ENCODE results near the gene CTBP1. TPM values are rescaled to one million over a fixed set of nuclear protein-coding genes. Genes with fewer than 3 reads are reported as not detected.

Gene CTBP1
- total and polyA plus RNA-seq, 9 of the 15 experiments (the other 6 are each of a cell fraction or from before 2014, with no cell fraction given) = 14.5 to 162 (median 68.2) TPM

DNA sequence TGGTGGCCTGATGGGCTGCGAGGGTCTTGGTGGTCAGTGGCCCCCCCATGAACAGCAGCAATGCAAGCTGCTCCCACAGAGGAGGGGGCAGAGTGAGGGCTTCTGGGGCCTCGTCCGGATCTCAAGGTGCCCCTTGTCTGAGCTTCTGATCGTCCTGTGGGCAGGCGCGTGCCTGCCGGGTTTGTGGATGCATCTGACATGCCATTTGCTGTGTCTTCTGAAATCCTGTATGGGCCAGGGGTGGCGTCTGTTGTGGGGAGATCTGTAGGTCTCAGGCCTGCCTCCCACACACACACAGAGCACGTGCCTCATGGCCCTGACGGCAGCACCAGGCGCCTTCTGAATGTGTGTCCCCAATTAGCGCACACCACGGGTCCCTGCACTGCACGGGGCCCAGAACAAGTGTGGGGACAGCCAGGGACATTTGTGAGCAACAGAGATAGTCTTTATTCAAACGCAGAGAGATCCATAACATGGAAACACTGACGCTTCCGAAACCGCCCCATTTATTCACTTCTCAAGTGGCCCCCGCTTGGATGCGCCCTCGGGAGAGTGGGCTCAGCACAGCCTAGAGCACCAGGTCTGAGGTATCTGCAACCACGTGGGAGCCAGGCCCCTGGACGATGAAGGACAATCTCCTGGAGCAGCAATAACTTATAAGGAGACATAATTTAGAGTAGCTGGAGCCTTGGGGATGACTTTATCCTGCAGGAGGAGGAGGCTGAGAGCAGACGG is 82.3 kb downstream of the CTBP1 start (continued):
- TF ChIP-seq FOXM1 (IDR thresholded peaks at IDR 0.05; ENCODE audit: low read depth) (no peak), FOXM1 (CRISPR knock-in tag; IDR thresholded peaks at IDR 0.05; ENCODE audit: low read depth) (no peak), USF1 (CRISPR knock-in tag; IDR thresholded peaks at IDR 0.05) (peak; percentile 47; the same call in 1 of the 2 replicates)
- TF ChIP-seq, protein P1, sequence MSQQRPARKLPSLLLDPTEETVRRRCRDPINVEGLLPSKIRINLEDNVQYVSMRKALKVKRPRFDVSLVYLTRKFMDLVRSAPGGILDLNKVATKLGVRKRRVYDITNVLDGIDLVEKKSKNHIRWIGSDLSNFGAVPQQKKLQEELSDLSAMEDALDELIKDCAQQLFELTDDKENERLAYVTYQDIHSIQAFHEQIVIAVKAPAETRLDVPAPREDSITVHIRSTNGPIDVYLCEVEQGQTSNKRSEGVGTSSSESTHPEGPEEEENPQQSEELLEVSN (IDR thresholded peaks at IDR 0.05; ENCODE audit: borderline replicate concordance in 1 of 2, extremely low read depth in 1 of 2, insufficient read depth in 1 of 2, insufficient read length in 1 of 2, low read depth in 1 of 2, low read length in 1 of 2, poor library complexity in 1 of 2, severe bottlenecking in 1 of 2) = peak; percentile 33 to 42

GRCh38 chr4:1164956-1165545 is 83.9 kb downstream of the CTBP1 start:
- POLR2A ChIA-PET = interaction anchor here (0.6 kb wide), 1 partner anchor 374 kb away, joined by 3 read pairs; no protein-coding TSS in a partner anchor
- Histone ChIP-seq H3K4me2 (ENCODE audit: insufficient read depth, low read length) (no peak overlapping the region), H3K9me1 (ENCODE audit: control insufficient read depth, insufficient read depth, low read length) (no peaks in the 10 kb centered on the region), H3K27me3 (ENCODE audit: control insufficient read depth in 2 of 2, insufficient read depth in 2 of 2, low read length in 2 of 2) (peaks cover 2 to 4% of the 10 kb centered on the region in 2 experiments; a peak in 3 of 5 replicates), H3K79me2 (ENCODE audit: control insufficient read depth, insufficient read depth, low read length) (no peaks in the 10 kb centered on the region), H2AFZ (ENCODE audit: low read depth, low read length) (no peak overlapping the region), H4K20me1 (replicated peaks; ENCODE audit: control insufficient read depth, insufficient read depth, low read length) (no peaks in the 10 kb centered on the region), H3K4me3 (no peak overlapping the region), H3K9ac (ENCODE audit: insufficient read depth in 1 of 2, low read depth in 2 of 2, low read length in 2 of 2) (no peak overlapping the region), H3K9me3 (replicated peaks; ENCODE audit: control insufficient read depth, insufficient read depth, low read depth, low read length) (no peaks in the 10 kb centered on the region), H3K4me1 (replicated peaks in 1 of 2; ENCODE audit: control insufficient read depth in 2 of 2, insufficient read depth in 2 of 2, low read length in 2 of 2) (peaks cover 5 to 39% of the 10 kb centered on the region in 2 experiments; a peak in 2 of 5 replicates), H3K36me3 (ENCODE audit: control insufficient read depth, insufficient read depth, low read length) (no peaks in the 10 kb centered on the region), H3K27ac (ENCODE audit: extremely low read depth, low read depth, low read length) (no peak overlapping the region)
- no peak for ATAC-seq
- BruUV-seq (replicated peaks) = no TSS peak
- CTCF ChIA-PET (ENCODE audit: low intra/inter-chr PET ratio) = interaction anchor here (0.6 kb wide), 1 partner anchor 464 kb away, joined by 3 read pairs; no protein-coding TSS in a partner anchor
- in situ Hi-C loops (cut with MboI) = no loop called here
- 28% methylated on average over 13 of the region's 13 CpGs for WGBS (ENCODE audit: insufficient coverage, low coverage, missing lambda C conversion rate)
- no peak for DNase-seq (ENCODE audit: extremely low read depth in 1 of 4, low spot score in 3 of 4)
- no peak for FAIRE-seq
- intact Hi-C loops (cut with micrococcal nuclease) = loop anchor here (5.0 kb wide), 1 partner anchor 37 kb away; no protein-coding TSS in a partner anchor
- TF ChIP-seq PCBP1 (IDR thresholded peaks at IDR 0.05; ENCODE audit: low read depth, low read length, poor library complexity, severe bottlenecking) (no peak), ZBTB26 (CRISPR knock-in tag; IDR thresholded peaks at IDR 0.05) (no peak), CBFA2T3 (IDR thresholded peaks at IDR 0.05) (no peak), TFAM (CRISPR knock-in tag; conservative IDR thresholded peaks at IDR 0.05) (no peak), ESRRB (CRISPR knock-in tag; IDR thresholded peaks at IDR 0.05; ENCODE audit: borderline replicate concordance) (no peak), ZNF589 (CRISPR knock-in tag; IDR thresholded peaks at IDR 0.05; ENCODE audit: low read depth) (no peak), MED1 (CRISPR knock-in tag; IDR thresholded peaks at IDR 0.05; ENCODE audit: borderline replicate concordance) (no peak)
- TF ChIP-seq, protein P2, sequence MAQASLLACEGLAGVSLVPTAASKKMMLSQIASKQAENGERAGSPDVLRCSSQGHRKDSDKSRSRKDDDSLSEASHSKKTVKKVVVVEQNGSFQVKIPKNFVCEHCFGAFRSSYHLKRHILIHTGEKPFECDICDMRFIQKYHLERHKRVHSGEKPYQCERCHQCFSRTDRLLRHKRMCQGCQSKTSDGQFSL (CRISPR knock-in tag; IDR thresholded peaks at IDR 0.05) = no peak
- TF ChIP-seq, protein P2 (tag; IDR thresholded peaks at IDR 0.05) = no peak

All from K562 (cell line).